ENCODE measurements around the gene SURF1.
A peak's percentile ranks its signal among the peaks of the same experiment; 100 is the strongest.

Gene SURF1

DNA sequence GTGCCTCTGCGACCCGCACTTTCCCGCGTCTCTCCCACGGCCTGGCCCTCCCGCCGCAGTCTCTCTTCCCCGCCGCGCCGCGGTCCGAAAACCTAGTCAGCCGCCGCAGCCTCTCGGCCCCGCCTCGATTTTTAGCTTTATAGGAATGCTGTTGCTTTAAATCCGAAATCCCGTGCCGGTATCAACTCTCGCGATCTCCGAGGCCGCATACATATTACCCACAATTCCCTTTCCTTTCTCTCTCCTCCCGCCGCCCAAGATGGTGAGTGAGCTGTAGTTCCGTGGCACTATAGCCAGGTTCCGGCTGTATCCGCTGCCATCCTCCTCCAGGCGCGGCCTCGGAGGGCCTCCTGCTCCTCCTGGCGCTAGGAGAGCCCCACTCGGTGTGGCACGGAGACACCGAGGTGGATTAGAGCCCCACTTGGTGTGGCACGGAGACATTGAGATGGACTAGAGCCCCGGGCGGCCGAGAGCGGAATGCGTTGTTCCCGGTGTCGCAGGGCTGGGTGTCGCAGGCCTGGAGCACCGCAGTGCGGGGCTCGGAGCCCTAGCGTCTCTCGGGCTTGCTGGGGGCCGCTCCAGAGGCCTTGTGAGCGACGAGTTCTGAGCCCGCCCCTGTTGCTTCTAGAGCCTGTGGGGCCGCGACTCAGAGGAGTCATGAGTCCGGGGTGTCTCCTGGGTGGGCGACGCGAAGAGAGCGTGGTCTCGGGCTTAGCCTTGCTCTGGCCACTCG lies 8.1 kb downstream of the SURF1 start, which contains the start of the genes MED22 and RPL7A:
Gene MED22 (minus strand): TSS at position 147 of the 733 bp plus-strand sequence. CDS start 1,469 bp downstream, outside the sequence.
Gene RPL7A (plus strand): TSS at position 234 of the 733 bp plus-strand sequence. CDS start 26 bp downstream, at position 260.
- Histone ChIP-seq H3K9ac (ENCODE audit: low read length) (peak within 1 kb of the TSS; percentile 100), H3K27ac (ENCODE audit: low read length, poor library complexity, severe bottlenecking) (peak within 1 kb of the TSS; percentile 80), H3K4me1 (ENCODE audit: control insufficient read depth, insufficient read depth, low read depth, low read length) (peaks cover 19% of the 10 kb centered on the region), H3K23ac (ENCODE audit: low read length in 2 of 2) (peak within 1 kb of the TSS in 1 of 2 experiments; percentile 90), H3K27me3 (ENCODE audit: control insufficient read depth in 1 of 2, insufficient read depth in 1 of 2, low read length in 2 of 2) (no peaks in the 10 kb centered on the region), H2AK5ac (ENCODE audit: low read length, severe bottlenecking) (peak within 1 kb of the TSS; percentile 7), H2BK15ac (ENCODE audit: low read depth, poor library complexity, severe bottlenecking) (no peak within 1 kb of the TSS), H2AFZ (ENCODE audit: low read depth, low read length) (peak within 1 kb of the TSS; percentile 60), H3K14ac (ENCODE audit: low read length in 2 of 2) (peak within 1 kb of the TSS in 1 of 2 experiments; percentile 93), H3K18ac (ENCODE audit: low read depth in 1 of 2, low read length in 2 of 2) (peak within 1 kb of the TSS; percentile 62 to 91), H3K4me2 (ENCODE audit: low read length, poor library complexity, severe bottlenecking) (peak within 1 kb of the TSS; percentile 77), H3K4me3 (ENCODE audit: insufficient read depth in 1 of 2, low read depth in 1 of 2, low read length in 2 of 2) (peak within 1 kb of the TSS; percentile 80 to 99), H2BK5ac (ENCODE audit: low read depth, low read length, poor library complexity, severe bottlenecking) (peak within 1 kb of the TSS; percentile 93), H3K4ac (ENCODE audit: low read depth in 1 of 2, low read length in 2 of 2) (peak within 1 kb of the TSS; percentile 42 to 71), H4K8ac (ENCODE audit: low read length) (peak within 1 kb of the TSS; percentile 64), H3K9me3 (ENCODE audit: control insufficient read depth, low read length) (no peaks in the 10 kb centered on the region), H2BK12ac (ENCODE audit: low read length in 2 of 2) (no peak within 1 kb of the TSS), H4K91ac (ENCODE audit: low read length) (peak within 1 kb of the TSS; percentile 47), H3K36me3 (ENCODE audit: control insufficient read depth in 1 of 2, insufficient read depth in 2 of 2, low read depth in 1 of 2, low read length in 2 of 2) (peaks cover 70 to 74% of the 10 kb centered on the region in 2 experiments), H2BK120ac (ENCODE audit: low read depth, low read length) (peak within 1 kb of the TSS; percentile 65), H3K79me1 (replicated peaks; ENCODE audit: low read length, poor library complexity, severe bottlenecking) (peaks cover 33% of the 10 kb centered on the region)
- under 1% methylated on average over 64 of the region's 64 CpGs for WGBS
- DNase-seq, result peak; percentile 97

DNA sequence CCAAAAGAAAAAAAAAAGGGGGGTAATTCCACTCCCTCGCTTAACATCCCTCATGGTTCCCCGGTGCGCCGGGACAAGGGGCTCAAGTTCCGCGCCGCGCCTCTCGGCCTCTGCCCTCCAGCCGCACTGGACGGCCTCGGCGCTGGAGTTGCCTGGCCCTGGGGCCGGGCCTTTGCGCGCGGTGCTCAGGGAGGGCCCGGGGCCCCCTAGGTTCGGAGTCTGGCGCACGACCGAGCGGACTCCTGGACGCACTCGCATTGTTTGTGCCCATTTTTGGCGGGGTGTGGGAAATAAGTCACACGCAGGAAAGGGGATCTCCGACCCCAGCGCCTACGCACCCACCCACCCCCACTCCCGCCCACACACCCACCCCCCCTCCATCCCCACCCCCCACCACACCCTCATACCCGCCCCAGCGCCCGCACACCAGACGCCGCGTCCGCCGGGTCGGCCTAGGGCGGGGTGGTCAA lies 8.7 kb downstream of the SURF1 start:
- peak overlapping the region in 1 of 2 experiments; percentile 93 for H3K14ac ChIP-seq (ENCODE audit: low read length in 2 of 2)

DNA sequence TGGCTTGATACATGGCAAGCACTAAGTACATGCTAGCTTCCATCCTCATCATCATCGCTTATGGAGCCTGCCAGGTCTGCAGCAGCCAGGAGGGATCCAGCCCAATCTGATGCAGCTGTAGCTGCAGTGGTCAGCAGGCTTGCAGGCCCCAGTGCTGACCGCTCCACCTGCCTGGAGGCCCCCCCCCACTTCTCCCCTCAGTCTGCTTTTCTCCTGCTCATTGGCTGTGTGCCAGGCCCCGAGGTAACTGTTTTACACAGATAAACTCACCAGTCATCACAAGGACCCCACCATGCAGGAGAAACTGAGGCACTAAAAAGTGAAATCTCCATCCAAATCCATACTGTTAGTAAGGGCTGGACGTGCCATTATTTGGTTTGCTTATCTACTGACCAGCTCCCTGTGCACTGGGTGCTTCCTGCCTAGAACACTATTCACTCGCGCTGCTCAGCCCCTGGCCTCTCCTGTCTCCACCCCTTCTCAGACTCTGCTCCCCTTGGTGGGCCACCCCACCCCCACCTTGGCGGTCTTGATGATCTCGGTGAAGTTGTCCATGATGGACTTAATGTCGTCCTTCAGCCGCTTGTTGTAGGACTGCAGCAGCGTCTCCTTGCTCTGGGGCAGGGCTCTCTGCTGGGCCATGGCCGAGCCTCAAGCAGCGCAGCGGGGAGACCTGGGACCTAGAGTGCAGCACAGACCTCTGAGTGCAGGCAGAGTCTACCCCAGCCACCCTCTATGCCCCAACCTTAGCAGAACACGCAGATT lies 10.1 kb downstream of the SURF1 start:
- Histone ChIP-seq H3K23ac (ENCODE audit: low read length in 2 of 2) (no peak overlapping the region), H3K79me1 (replicated peaks; ENCODE audit: low read length, poor library complexity, severe bottlenecking) (peaks cover 41% of the 10 kb centered on the region), H2BK120ac (ENCODE audit: low read depth, low read length) (no peak overlapping the region), H3K27me3 (ENCODE audit: control insufficient read depth in 1 of 2, insufficient read depth in 1 of 2, low read length in 2 of 2) (no peaks in the 10 kb centered on the region), H3K9me3 (ENCODE audit: control insufficient read depth, low read length) (no peaks in the 10 kb centered on the region), H3K4ac (ENCODE audit: low read depth in 1 of 2, low read length in 2 of 2) (no peak overlapping the region), H4K8ac (ENCODE audit: low read length) (no peak overlapping the region), H2AFZ (ENCODE audit: low read depth, low read length) (no peak overlapping the region), H3K4me2 (ENCODE audit: low read length, poor library complexity, severe bottlenecking) (peak overlapping the region; percentile 67), H3K9ac (ENCODE audit: low read length) (peak overlapping the region; percentile 100), H2BK5ac (ENCODE audit: low read depth, low read length, poor library complexity, severe bottlenecking) (no peak overlapping the region), H2BK12ac (ENCODE audit: low read length in 2 of 2) (no peak overlapping the region), H3K4me1 (ENCODE audit: control insufficient read depth, insufficient read depth, low read depth, low read length) (peaks cover 25% of the 10 kb centered on the region), H4K91ac (ENCODE audit: low read length) (no peak overlapping the region), H3K14ac (ENCODE audit: low read length in 2 of 2) (peak overlapping the region in 1 of 2 experiments; percentile 12), H3K27ac (ENCODE audit: low read length, poor library complexity, severe bottlenecking) (peak overlapping the region; percentile 19), H2BK15ac (ENCODE audit: low read depth, poor library complexity, severe bottlenecking) (no peak overlapping the region), H3K4me3 (ENCODE audit: insufficient read depth in 1 of 2, low read depth in 1 of 2, low read length in 2 of 2) (peak overlapping the region; percentile 35 to 99), H3K18ac (ENCODE audit: low read depth in 1 of 2, low read length in 2 of 2) (peak overlapping the region in 1 of 2 experiments; percentile 37), H2AK5ac (ENCODE audit: low read length, severe bottlenecking) (no peak overlapping the region), H3K36me3 (ENCODE audit: control insufficient read depth in 1 of 2, insufficient read depth in 2 of 2, low read depth in 1 of 2, low read length in 2 of 2) (peaks cover 70 to 74% of the 10 kb centered on the region in 2 experiments)
- 82% methylated on average over 15 of the region's 15 CpGs for WGBS
- no peak for DNase-seq

More for the DNA sequence above, 8.7 kb downstream of the SURF1 start:
- H3K36me3 ChIP-seq (ENCODE audit: control insufficient read depth in 1 of 2, insufficient read depth in 2 of 2, low read depth in 1 of 2, low read length in 2 of 2), result peaks cover 70 to 74% of the 10 kb centered on the region in 2 experiments
- H4K8ac ChIP-seq (ENCODE audit: low read length), result peak overlapping the region; percentile 50
- peak overlapping the region in 1 of 2 experiments; percentile 71 for H3K4ac ChIP-seq (ENCODE audit: low read depth in 1 of 2, low read length in 2 of 2)
- peak overlapping the region; percentile 65 for H2BK120ac ChIP-seq (ENCODE audit: low read depth, low read length)
- H3K27ac ChIP-seq (ENCODE audit: low read length, poor library complexity, severe bottlenecking), result peak overlapping the region; percentile 30
- no peak overlapping the region for H2BK5ac ChIP-seq (ENCODE audit: low read depth, low read length, poor library complexity, severe bottlenecking)
- H3K27me3 ChIP-seq (ENCODE audit: control insufficient read depth in 1 of 2, insufficient read depth in 1 of 2, low read length in 2 of 2), result no peaks in the 10 kb centered on the region
- peak overlapping the region in 1 of 2 experiments; percentile 90 for H3K18ac ChIP-seq (ENCODE audit: low read depth in 1 of 2, low read length in 2 of 2)
- under 1% methylated on average over 27 of the region's 41 CpGs for WGBS
- peak overlapping the region; percentile 77 for H3K4me2 ChIP-seq (ENCODE audit: low read length, poor library complexity, severe bottlenecking)
- H3K23ac ChIP-seq (ENCODE audit: low read length in 2 of 2), result peak overlapping the region in 1 of 2 experiments; percentile 63
- peaks cover 21% of the 10 kb centered on the region for H3K4me1 ChIP-seq (ENCODE audit: control insufficient read depth, insufficient read depth, low read depth, low read length)
- no peak overlapping the region for H2BK12ac ChIP-seq (ENCODE audit: low read length in 2 of 2)
- H3K4me3 ChIP-seq (ENCODE audit: insufficient read depth in 1 of 2, low read depth in 1 of 2, low read length in 2 of 2), result peak overlapping the region; percentile 80 to 99
- H4K91ac ChIP-seq (ENCODE audit: low read length), result no peak overlapping the region
- peak overlapping the region; percentile 60 for H2AFZ ChIP-seq (ENCODE audit: low read depth, low read length)
- H2AK5ac ChIP-seq (ENCODE audit: low read length, severe bottlenecking), result no peak overlapping the region
- no peak overlapping the region for H2BK15ac ChIP-seq (ENCODE audit: low read depth, poor library complexity, severe bottlenecking)
- H3K9me3 ChIP-seq (ENCODE audit: control insufficient read depth, low read length), result no peaks in the 10 kb centered on the region
- H3K79me1 ChIP-seq (replicated peaks; ENCODE audit: low read length, poor library complexity, severe bottlenecking), result peaks cover 36% of the 10 kb centered on the region
- DNase-seq, result peak; percentile 51
- H3K9ac ChIP-seq (ENCODE audit: low read length), result peak overlapping the region; percentile 100
